ENCODE data around the gene ANXA4. TPM values are rescaled to one million over a fixed set of nuclear protein-coding genes. Genes with fewer than 3 reads are reported as not detected.
"Not testable (repeated sequence)": the region's sequence is repeated elsewhere in the genome, so short reads cannot be mapped to it uniquely, and the experiment has no call there.

ANXA4 gene
- total RNA-seq, 1 experiment from 2014 or later, result 19.8 TPM

DNA sequence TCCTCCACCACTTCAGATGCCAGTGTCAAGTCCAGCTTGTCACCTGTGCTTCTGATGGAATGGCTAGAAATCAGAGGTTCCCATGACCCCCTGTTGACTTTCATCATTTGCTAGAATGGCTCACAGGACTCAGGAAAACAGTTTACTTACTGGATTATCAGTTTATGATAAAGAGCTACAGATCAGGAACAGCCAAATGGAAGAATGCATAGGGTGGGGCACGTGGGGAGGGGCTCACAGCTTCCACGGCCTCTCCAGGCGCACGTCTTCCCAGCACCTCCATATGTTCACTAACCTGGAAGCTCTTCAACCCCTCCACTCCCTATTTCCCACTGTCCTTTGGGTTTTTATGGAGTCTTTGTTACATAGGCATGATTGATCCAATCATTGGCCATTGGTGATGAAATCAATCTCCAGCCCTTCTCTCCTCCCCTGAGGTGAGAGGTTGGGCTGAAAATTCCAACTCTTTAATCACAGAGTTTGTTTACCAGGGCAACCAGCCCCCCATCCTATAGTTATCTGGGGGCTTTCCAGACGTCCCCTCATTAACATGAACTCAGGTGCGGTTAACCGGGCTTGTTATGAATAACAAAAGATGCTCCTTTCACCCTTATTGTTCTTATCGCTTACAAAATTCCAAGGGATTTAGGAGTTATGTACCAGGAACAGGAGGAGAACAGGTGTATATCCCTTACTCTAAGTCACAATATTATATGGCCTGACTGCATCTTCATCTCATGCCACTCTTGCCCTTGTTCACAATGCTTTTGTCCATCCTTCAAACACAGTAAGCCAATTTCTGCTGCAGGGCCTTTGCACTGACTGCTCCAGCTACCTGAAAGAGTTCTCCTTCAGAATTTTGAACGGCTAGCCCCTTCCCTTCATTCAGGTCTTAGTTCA is 35.2 kb downstream of the ANXA4 start:
- DNase-seq (ENCODE audit: low spot score), result no peak

DNA sequence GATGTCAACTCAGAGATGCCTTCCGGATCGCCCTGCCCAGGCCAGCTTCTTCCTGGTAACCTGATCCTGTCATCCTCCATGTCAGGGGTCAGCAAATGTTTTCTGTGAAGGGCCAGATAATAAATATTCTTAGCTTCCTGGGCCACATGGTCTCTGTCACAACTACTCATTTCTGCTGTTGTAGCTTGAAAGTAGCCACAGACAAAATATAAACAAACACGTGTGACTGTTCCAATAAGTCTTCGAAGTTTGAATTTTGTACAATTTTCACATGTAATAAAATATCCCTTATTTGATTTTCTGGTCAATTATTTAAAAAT is 35.8 kb downstream of the ANXA4 start:
- DNase-seq (ENCODE audit: low spot score), result no peak

DNA sequence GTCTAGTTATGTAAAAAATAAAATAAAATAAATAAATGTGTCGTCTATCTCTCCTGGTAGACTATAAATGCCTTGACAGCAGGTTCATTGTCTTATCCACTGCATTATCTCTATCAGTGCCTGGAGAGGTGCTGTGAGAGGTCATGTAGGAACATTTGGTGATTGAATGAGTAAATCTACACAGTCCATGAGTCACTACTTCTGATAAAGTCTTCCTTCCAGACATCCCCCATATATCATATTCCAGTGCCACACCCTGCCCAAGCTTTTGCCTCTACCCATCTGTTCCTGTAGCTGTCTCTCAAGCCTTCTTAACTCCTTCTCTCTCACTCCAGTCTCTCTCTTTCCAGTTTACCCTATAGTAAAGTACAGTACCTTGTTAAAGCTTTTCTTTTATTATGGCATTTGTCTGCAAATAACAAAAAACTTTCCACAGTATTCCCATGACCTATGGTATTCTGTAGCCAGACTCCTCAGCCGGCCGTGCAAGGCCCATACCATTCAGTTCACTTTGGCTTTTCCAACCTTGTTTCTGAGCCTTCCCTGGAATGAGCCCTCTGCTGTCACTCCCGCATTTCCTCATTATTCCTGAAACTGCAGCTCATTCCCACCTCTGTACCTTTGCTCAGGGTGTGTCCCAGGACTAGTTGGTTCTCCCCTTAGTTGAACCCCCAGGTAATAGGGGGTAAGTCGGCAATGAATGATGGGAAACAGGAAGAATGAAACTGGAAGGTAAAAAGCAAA is 37.5 kb downstream of the ANXA4 start:
- DNase-seq (ENCODE audit: low spot score), result no peak

DNA sequence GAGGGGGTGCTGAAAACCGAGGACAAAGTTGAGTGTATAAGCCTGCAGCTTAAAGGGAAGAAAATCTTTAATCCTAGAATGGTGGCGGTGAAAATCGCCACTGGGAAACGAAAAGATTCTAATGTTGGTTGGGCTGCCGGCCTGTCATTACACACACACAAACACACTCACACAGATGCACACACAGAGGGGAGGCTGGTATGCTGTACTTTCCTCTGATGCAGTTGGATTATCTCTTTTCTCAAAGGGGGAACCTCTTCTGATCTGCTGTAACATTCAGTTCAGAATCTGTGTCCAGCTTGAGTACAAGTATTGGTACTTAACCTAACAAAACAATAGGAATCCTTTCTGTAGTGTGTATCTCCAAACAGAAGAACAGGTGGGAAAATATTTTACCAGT is 39.0 kb downstream of the ANXA4 start:
- no peak for DNase-seq (ENCODE audit: low spot score)

DNA sequence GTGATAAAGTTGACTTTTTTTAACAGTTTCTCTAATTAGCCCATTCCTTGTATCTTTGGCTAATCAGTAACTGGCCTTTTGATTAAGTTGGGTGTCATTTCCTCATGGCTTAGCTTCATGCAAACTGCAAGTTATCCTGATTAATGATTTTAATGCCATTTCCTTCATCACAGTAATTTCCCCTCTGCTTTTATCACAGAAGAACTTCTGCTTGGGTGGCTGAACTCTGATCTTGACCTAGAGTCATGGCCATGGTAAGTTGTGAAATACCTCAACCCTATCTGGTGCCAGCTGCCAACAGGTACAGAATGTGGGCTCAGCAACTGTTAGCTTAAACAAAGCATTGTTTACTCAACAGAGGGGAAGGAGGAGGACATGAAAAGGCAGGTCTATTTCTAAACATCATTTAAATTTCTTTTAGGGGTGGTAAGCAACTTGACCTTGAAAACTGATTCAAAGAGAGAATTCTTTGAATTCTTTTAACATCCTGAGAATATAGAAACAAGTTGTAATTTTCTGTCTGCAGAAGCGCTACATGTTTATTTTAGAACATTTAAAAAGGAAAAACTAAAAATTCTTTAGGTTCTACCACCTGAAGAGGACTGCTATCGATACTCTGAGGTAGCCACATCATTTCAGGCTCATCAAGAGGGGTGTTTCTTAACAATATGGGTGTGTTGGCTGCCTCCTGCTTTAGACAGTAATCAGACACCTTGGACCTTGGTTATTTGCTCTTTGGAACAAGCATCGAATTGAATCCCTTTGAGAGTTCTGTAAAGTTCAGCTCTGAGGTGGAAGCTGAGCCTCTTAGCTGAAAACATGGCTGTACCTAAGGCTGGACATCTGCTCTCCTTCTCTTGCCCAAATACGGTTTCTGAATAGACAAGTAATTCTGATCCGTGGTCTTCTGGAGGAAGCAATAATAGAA is 39.7 kb downstream of the ANXA4 start:
- no peak for DNase-seq (ENCODE audit: low spot score)

DNA sequence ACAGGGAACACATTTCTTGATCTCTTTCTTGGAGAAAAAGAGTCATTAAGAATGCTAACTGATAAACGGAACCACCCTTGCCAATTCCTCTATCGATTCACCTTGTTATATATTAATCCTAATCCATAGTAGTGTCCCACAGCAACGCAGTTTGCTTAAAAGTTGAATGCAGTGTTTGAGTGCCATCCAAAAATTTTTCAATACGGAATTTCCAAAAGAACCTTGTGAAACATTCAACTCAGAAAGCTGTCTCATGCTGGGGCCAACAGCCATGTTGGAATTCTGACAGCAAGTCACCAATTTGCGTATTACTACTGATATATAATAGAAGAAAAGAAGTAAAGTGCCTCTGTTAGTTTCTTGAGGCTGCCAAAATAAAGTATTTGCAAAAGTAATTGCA is 42.3 kb downstream of the ANXA4 start:
- no peak for DNase-seq (ENCODE audit: low spot score)

DNA sequence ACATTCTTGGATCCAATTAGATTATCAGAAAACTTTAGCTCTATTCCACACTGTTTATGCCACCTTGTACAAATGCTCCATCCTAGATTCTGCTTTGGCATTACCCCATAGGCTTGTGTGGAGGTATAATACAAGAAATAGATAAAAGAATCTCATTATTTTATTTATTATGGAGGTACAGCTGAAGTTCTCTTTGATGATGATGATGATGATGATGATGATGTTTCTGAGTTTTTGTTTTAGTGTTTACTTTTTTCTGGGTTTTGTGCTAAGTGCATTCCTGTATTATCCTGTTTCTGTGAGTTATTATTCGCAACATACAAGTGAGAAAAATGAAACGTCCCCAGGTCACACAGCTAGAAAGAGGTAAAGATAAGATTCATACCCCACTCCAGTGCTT is 43.4 kb downstream of the ANXA4 start:
- DNase-seq (ENCODE audit: low spot score), result no peak

DNA sequence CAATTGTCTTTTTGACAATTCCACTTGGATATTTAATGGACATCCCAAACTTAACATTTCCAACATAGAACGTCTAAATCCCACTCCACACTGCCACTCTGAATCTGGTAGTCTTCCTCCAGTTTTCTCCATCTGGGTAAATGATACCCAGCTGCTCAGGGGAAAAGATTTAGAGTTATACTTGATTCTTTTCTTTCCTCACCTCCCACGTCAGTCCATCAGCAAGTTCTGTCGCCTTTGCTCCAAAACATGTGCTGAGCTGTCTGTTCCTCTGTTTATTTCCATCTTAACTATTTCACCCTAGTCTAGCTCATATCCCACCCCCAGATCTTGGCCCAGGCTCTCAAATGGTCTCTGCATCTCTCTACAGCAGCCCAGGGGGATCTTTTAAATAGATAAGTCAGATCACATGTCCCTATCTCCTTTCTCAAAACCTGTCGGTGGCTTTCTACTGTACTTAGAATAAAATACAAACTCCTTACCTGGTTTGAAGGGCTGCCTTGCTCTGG is 44.2 kb downstream of the ANXA4 start:
- DNase-seq (ENCODE audit: low spot score), result no peak

DNA sequence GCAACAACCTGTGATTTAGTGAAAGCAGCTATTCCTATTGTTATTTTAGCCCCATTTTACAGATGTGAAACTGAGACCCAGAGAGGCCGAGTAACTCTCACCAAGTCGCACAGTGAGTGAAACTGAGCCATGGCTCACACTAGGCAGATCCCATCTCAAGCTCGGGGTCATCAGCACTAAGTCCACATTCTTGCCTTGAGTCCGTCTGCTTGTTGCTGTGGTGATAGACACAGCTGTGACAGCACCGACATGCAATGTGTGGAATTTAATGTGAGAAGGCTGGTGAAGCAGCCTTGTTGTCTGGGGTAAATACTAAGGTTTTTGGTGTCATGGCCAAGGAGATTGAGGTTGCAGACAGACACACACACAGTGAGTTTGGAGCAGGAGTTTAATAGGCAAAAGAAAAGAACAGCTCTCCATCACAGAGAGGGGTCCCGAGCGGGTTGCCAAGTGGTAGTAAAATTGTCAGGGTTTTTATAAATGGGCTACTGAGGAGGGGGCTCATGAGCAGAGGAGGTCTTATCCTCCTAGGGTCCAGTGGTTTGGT is 47.3 kb downstream of the ANXA4 start:
- no peak for DNase-seq (ENCODE audit: low spot score)

DNA sequence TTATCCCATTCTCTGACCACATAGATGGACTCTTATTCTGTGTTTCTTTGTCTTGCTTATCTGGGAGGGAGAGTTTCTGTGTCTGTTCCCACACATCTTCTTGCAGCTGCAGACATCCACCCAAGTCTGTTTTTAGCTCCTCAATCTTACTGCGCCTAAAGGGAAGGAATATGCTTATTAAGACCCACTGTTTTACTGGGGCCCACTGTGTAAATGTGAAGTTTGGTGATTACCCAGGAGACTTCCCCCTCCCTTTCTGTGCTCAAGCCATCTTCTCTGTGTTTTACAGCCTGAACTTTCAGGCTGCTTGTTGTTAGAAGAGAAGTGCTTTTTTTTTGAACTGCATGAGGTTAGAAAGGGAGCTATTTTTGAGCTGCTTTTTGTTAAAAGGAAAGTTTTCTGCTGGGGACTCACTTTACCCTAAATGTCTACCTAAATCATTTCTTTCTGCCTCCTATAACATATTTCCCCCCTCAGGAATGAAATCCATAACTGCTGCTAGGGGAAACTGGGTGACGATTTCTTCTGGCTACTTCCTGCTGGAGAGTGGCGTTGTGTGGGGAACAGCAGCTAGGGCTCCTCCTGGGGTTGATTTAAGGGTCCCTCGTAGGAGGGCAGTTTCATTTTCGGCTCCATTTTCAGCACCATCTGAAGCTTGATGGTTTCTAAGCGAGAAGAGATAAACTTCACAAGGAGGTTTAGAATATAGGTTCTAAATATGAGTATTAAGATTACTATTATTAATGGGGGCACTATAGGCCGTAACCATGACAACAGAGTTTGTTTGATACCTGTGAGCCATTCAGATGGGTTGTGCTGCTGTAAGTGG is 48.1 kb downstream of the ANXA4 start:
- no peak for DNase-seq (ENCODE audit: low spot score)

DNA sequence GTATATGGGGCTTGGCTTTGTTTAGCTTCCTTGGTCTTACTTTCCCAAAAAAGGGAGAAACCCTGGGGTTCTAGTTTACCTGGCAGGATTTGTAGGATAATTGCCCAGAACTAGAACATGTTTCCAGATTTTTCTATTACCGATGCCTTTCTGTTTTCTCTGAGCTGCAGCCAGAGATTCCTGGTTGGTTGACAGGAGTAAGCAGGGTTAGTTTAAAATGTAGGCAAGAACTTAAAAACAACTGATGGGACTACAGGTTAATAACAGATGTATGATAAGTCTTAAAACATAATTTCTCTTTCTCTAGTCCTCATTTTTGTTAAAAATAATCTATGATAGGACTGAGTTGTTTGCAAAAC is 48.6 kb downstream of the ANXA4 start:
- no peak for DNase-seq (ENCODE audit: low spot score)

DNA sequence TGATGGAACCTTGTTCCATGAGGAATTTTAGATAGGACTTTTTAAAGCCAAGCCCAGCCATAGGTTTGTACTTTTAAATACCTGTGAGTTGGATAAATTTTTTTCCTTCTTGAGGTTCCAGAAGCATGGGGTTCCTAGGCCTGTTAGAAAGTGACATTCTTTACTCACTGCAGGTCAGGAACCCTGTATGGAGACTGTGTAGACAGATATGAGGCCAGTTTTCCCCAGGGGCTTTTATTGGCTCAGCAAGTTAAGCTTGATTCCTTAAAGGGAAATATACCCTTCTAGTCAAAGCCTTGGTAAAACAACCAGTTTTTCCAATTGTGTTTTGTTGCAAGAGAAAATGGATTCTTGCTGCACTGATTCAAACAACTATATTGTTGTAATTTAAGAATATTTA is 49.1 kb downstream of the ANXA4 start:
- no peak for DNase-seq (ENCODE audit: low spot score)

DNA sequence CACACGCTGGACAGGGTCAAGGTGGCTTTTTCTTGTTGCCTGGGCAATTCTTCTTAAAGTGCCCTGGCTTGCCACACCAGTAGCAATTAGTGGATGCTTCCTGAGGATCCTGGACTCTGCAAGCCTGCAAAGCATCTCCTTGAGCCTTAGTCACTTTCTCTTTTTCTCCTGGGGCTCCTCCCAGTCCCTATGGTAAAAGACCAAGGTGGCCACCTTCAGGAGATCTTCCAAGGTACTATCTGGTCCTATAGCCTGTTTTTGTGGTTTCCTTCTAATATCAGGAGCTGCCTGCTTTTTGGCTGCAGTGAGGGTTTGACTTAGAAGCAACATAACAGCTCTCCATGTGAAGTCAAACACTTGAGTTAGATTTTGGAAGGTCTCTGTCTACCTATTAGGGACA is 54.2 kb downstream of the ANXA4 start:
- no peak for DNase-seq (ENCODE audit: low spot score)

DNA sequence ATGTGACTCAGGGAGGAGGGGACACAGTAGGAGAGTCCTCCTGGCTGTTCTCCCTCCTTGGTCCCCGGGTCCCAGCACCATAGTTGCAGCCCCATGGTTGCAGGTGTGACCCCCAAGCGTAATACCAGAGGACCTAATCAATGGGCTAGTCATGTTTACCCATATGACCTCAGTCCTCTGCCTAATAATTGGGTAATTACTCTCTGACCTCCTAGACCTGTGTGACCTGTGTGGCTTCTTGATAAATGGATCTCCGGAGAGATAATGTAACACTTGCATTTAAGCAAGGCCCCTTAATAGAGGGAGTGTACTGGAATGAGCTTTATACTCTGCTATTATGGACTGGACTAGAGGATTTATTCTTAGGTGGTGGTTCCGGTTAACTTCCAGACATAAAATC is 55.3 kb downstream of the ANXA4 start:
- DNase-seq (ENCODE audit: low spot score), result no peak

DNA sequence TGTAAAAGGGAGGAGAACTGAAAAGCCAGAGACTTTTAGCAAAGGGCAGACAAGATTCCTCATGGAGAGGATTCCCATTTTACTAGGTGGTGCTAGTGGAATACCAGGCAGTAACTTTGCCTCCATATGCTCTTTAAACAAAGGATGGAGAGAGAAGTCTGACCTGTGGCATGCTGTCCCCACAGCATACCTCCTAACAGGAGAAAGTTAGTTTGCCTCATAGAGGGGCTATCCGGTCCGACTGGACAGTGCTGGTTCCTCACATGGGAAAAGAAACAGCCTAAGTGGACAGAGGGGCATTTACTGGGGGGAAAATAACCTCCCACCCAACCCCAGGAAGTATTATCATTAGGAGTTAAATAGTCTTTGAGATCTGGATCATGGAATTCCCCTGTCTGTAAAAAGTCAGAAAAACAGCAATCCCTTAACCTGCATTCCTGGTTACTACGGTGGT is 55.9 kb downstream of the ANXA4 start:
- DNase-seq (ENCODE audit: low spot score), result no peak

DNA sequence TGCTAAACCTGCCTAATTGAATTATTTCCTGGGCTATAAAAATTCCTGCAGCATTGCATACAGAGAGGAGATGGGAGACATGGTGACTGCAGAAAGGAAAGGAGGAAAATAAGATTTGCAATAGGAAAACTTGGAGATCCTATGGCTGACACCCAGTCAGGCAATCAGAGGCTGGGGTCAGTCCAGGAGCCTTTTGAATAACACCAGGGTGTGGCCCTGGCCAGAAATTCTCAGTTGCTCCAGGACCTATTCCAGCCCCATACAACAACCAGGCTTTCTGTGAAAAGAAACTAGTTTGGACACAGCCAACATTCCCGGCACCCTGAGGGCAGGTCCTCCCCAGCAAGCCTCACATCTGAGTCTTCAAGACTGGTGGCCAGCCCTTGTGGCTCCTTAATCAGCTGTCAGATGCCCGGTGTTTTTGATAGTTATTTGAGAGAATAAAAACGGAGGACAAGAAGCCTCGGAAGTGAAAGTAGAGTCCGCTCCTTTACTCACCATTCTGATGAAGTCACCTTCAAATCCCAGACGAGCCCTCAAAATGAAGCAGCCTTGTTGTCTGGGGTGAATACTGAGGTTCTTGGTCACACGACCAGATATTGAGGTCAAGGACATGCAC is 56.5 kb downstream of the ANXA4 start:
- no peak for DNase-seq (ENCODE audit: low spot score)

DNA sequence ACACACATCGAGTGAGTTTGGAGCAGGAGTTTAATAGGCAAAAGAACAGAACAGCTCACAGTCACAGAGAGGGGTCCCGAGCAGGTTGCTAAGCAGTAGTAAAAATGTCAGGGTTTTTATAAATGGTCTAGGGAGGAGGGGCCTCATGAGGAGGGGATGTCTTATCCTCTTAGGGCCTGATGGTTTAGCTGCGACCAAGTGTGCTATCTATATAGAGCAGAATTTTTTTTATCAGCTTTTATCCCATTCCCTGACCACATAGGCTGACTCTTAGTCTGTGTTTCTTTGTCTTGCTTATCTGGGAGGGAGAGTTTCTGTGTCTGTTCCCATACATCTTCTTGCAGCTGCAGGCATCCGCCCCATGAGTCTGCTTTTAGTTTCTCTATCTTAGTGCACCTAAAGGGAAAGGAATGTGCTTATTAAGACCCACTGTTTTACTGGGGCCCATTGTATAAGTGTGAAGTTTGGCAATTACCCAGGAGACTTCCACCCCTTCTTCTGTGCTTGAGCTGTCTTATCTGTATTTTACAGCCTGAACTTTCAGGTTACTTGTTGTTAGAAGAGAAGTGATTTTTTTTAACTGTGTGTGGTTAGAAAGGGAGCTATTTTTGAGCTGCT is 57.1 kb downstream of the ANXA4 start:
- DNase-seq (ENCODE audit: low spot score), result no peak

DNA sequence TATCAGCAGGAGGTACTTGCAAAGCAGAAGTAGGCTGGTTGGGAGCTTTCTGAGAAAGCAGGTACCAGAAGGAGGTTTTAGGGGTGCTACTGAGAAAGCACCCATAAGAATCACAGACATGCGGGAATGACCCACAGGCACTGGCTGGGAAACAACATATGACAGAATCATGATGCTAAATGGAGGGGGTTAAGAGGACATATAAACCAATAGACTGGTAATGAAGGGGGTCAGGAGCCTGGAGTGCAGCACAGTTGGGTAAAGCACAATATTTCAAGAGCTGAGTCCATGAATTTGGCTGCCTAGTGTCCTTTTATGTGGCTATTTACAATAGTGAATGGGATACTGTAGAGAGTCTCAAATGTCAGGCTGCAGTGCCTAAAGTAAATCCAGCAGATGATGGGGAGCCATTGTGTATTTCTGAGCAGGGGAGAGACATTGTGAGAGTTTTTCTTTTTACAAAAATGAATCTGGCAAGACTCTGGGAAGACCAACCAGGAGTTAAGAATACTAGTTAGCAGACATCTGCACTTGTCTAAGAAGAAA is 59.9 kb downstream of the ANXA4 start:
- no peak for DNase-seq (ENCODE audit: low spot score)

DNA sequence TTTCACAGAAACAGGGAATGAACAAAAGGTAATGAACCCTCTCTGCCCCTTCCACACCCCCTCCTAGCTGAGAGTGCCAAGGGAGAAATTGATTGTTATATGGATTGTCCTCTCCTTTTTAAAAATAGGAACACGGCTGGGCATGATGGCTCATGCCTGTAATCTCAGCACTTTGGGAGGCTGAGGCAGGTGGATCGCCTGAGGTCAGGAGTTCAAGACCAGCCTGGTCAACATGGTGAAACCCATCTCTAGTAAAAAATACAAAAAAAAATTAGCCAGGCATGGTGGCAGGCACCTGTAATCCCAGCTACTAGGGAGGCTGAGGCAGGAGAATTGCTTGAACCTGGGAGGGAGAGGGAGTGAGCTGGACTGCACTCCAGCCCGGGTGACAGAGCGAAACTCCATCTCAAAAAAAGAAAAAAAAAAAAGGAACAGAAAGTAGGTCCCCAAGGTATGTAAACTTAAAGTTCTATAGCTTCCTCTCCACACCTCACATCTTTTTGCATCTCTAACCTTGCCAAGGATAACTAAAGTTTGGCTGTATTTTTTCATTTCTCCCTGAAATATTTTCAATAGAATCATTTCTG is 60.9 kb downstream of the ANXA4 start:
- not testable (repeated sequence) for DNase-seq (ENCODE audit: low spot score)

Data from H4 (cell line).